GM15510 (cell line): ENCODE results near the gene ATP5PD.

ENCODE experiments used
- POLR2A ChIP-seq: IDR thresholded peaks from 3 replicates; pipeline ENCODE4 v1.6.1; 2011; ENCODE audit warnings: borderline replicate concordance; ENCODE audit not compliant: insufficient read length; ENCODE audit errors: extremely low read depth

Gene ATP5PD

DNA sequence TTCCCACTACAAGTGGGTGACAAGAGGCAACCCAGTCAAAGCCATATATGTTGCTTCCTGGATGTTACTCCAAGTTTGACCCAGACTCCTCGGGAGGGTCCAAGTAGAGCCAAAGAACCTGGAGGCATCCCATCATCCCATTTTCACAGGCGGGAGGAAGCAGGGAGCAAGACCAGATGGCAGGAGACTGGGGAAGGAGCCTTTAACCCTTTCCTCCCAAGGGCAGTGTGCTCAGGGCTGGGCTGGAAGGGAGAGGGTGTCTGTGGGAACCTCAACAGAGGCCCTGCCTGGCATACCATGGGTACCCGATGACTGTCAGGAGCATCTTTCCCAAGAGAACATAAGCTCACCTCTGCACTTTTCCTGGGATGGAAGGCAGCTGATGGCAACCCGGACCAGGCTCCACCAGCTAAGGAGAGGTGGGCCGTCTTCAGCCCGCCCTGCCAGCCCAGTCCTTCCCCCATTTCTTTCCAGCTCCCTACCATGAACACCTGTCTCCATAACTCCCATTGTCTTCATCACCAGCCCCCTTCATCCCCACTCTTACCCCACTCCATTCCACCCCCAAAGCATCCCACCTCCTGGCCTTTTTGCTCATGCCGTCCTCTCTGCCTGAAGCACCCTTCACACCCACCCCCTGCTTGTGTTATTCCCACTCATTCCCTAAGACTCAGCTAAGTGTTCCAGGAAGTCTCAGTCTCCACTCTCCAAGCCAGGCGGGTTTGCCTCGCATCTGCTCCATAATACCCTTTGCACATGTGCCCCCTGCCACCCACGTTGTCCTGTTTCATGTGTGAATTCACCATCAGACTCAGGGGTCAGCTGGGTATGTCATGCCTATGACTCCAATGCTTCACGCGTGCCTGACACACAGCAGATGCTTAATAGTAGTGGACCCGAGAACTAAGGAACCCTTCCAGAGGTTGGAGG lies 35.1 kb upstream of the ATP5PD start:
- TF ChIP-seq POLR2A = no peak

GRCh38 chr17:75079023-75079373 lies 32.2 kb upstream of the ATP5PD start:
- no peak for TF ChIP-seq POLR2A

DNA sequence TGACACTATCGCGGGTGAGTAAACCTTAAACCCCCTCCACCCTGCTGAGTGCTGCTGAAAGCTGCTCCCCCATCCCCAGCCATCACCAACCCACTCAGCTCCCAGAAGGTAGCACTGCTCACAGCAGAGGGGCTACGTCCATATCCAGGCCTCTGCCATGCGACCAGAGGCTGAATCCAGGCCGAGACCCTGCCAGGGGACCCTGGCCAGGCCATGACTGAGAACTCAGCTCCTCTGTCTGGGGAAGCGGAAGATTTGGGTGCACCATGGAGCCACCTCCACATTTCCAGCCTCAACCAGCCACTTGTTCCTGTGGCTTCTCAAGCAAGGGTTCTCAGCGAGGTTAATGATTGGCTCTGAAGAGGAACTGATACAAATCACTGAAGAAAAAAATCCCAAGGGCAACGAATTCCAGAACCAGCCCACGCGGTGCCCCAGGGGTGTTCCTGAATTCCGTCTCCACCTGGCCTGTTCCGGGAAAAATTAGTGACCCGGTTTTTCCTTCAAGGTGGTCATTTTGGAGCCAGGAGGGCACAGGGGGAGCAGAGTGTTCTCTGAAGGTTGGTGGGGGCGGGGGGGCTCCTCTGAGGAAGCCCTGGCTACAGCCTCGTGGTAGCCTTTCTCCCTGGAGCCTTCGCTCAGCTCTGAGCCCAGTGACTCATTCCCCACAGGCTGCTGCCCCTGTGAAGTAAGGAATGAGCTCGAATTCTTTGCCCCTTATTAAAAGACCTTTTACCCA lies 31.7 kb upstream of the ATP5PD start:
- no peak for TF ChIP-seq POLR2A

GRCh38 chr17:75077496-75078283 lies 30.9 kb upstream of the ATP5PD start:
- peak; percentile 57 for TF ChIP-seq POLR2A

GRCh38 chr17:75077072-75077495 lies 30.3 kb upstream of the ATP5PD start:
- TF ChIP-seq POLR2A = no peak

- TF ChIP-seq POLR2A = no peak
Observed at GRCh38 chr17:75075597-75076336, 29.0 kb upstream of the ATP5PD start.

DNA sequence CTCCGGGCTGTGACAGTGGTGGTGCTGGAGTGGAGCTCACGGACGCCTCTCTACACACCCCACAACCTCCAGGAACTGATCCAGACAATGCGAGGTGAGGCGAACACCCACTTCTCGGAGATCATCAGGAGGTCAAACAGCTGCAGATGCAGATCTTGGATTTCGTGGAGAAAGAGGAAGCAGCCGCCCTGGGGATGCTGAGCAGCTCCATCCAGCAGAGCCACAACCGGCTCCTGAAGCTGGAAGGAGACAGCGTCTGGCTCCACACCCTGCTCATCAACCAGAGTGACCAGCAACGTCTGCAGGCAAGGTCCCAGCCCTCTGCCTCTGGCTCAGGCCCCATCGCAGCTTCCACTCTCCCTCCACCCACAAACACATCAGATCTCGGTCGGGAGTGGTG lies 27.8 kb upstream of the ATP5PD start:
- TF ChIP-seq POLR2A = no peak

DNA sequence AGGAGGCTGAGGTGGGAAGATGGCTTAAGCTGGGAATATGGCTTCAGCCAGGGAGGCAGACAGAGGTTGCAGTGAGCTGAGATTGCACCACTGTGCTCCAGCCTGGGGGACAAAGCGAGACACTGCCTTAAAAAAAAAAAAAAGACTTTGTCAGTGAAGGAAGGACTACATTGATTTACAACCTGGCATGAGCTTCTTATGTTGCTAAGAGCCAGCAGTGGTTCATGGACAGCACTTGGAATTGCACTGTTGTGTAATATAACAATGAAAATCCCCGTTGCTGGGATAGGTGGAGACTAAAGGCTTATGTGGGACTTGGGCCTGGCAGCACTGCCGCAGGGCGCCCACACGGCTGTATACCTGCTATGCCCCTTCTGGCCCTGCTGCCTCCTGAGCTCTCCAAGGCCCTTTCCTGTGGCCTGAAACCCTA lies 26.9 kb upstream of the ATP5PD start:
- TF ChIP-seq POLR2A = no peak

GRCh38 chr17:75069783-75070182 lies 23.0 kb upstream of the ATP5PD start:
- TF ChIP-seq POLR2A = no peak

DNA sequence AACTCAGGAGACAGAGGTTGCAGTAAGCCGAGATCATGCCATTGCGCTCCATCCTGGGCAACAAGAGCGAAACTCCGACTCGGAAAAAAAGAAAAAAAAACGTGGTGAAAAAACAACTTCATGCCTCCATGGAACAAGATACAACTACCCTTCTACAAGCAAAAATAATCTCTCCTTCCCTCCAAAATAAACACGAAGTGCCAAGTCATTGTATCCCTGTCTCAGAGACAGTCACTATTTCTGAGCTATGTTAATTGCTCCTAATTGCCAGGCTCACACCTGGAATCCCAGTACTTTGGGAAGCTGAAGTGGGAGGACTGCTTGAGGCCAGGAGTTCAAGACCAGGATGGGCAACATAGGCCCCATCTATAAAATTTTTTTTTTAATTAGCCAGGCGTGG lies 22.0 kb upstream of the ATP5PD start:
- TF ChIP-seq POLR2A = no peak

- TF ChIP-seq POLR2A = no peak
Observed at GRCh38 chr17:75067856-75068255, 21.1 kb upstream of the ATP5PD start.

DNA sequence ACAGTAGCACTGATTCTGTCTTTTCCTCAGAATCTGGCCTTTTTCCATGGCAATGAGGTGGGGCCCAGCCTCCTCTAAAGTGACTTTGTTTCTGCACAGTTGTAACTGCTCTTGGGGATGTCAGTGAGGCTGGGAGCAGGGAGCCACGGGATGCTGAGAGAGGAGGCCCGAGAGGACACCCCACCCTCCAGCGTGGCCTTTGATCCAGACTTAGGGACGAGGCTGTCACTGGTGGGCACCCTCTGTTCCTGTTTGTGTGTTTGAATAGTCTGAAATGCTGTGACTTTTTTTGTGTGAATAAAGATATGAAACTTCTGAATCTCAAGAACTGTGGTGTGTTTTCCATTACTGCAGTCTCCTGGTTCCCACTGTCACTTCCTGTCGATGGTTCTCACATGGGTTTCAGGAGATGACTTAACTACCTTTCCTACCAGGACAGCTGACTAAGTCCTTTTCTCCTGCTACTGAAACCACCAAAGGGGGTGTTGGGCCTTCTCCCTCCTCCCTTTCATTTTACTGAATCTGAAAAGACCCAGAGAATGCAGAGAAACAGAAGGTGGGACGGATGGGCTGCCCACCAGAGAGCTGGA lies 18.9 kb upstream of the ATP5PD start:
- no peak for TF ChIP-seq POLR2A

GRCh38 chr17:75064867-75065561 lies 18.2 kb upstream of the ATP5PD start:
- TF ChIP-seq POLR2A = no peak
